Kidney (tissue), 14 donors: ENCODE measurements around the gene ZCCHC2. TPM values are rescaled to one million over a fixed set of nuclear protein-coding genes. Genes with fewer than 3 reads are reported as not detected.
A peak's percentile ranks its signal among the peaks of the same experiment; 100 is the strongest.

ENCODE experiments used
- DNase-seq, 5 donors: peaks; one replicate each; pipeline ENCODE4 v3.0.0-alpha.2; 2013 to 2020
- FAIRE-seq: peaks from 2 replicates; lab custom pipeline; 2012; peaks lifted over from hg19 to GRCh38; lab: Jason Lieb, UNC
- H3K27ac ChIP-seq, 2 donors: one replicate each; pipeline ENCODE4 v1.7.0; 2013; ENCODE audit warnings: low read depth in 2 of 2, low read length in 2 of 2, inconsistent platforms in 1 of 2
- H3K27me3 ChIP-seq: one replicate; pipeline ENCODE4 v1.7.1; 2013; ENCODE audit warnings: low read length, inconsistent platforms; ENCODE audit not compliant: control insufficient read depth, insufficient read depth
- H3K36me3 ChIP-seq, 3 donors: one replicate each; pipeline versions ENCODE4 v1.7.0 to v1.7.1; 2013; ENCODE audit warnings: low read length in 3 of 3, control low read depth in 1 of 3, inconsistent platforms in 1 of 3; ENCODE audit not compliant: insufficient read depth in 3 of 3, control insufficient read depth in 2 of 3
- H3K4me1 ChIP-seq, 3 donors: one replicate each; pipeline versions ENCODE4 v1.7.0 to v1.7.1; 2013; ENCODE audit warnings: low read length in 3 of 3, inconsistent platforms in 1 of 3, low read depth in 1 of 3; ENCODE audit not compliant: control insufficient read depth in 2 of 3, insufficient read depth in 2 of 3
- H3K4me3 ChIP-seq, 3 donors: one replicate each; pipeline versions ENCODE4 v1.7.0 to v1.8.1; 2013; ENCODE audit warnings: low read length in 3 of 3, control low read depth in 1 of 3, inconsistent platforms in 1 of 3
- H3K9ac ChIP-seq, 3 donors: one replicate each; pipeline versions ENCODE4 v1.7.0 to v1.7.1; 2013; ENCODE audit warnings: low read length in 3 of 3, control low read depth in 1 of 3, inconsistent platforms in 1 of 3
- H3K9me3 ChIP-seq, 3 donors: one replicate each; pipeline versions ENCODE4 v1.7.0 to v1.7.1; 2013; ENCODE audit warnings: low read length in 3 of 3, control low read depth in 1 of 3, inconsistent platforms in 1 of 3; ENCODE audit not compliant: control insufficient read depth in 2 of 3, insufficient read depth in 1 of 3
- CTCF ChIP-seq: IDR thresholded peaks from 3 replicates; pipeline ENCODE4 v1.5.1; 2012; ENCODE audit warnings: mild to moderate bottlenecking, moderate library complexity, borderline replicate concordance; ENCODE audit not compliant: insufficient read depth; ENCODE audit errors: extremely low read depth
- intact Hi-C: fragments of 100-400 bp; cut with DNase I; formaldehyde crosslinking; loops from one replicate; pipeline ENCODE4 v1.11.1; 2022
- polyA plus RNA-seq: library from polyadenylated mRNA; stranded (reverse); fragments of 350-450 nt; fragmentation: Illumina TruSeq; extraction: RNeasy Lipid Tissue Mini Kit (QIAGEN cat#74804); gene quantifications from one replicate; pipeline ENCODE4 v1.2.3, GENCODE V29; 2014; ENCODE audit warnings: low read depth, low replicate concordance; ENCODE audit not compliant: insufficient read depth
- total RNA-seq: library from RNA; stranded (reverse); fragmentation: NEBNext Ultra II Directional; extraction: Animal tissue kit (Norgen Biotek cat#: 25700); gene quantifications from one replicate; pipeline ENCODE4 v1.2.1, GENCODE V29; 2021
- donor health status: control.
- donor health status: control.
- donor health status: control.
- donor health status: control.
- donor health status: control.
- donor health status: DM: yes; HTN: yes; CAD: no.
- donor health status: Normal renal cell carcinoma (clear cell type).

Gene ZCCHC2
- total and polyA plus RNA-seq, 2 donors from 2014 or later: 5.5 to 22.1 TPM

DNA sequence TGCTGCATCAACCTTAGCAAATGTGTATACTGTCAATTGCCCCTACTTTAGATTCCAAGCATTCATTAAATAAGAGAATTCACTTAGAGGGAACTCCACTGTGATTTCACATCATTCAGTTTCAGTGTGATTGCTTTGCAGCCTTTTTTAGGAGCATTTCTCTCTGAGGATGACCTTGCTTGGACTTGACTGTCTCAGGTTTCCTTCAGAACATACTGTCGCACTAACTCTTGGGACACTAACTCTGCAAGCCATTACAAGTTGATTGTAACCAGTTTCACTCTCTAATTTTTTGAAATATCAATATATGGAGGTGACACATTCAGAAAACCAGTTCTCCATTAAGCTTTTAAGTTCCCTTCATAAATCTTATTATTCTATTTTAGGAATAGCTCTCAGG, 6.6 kb upstream of the ZCCHC2 start:
- peaks cover 0 to 28% (median 0%) of the 10 kb centered on the region in 3 donors for H3K9me3 ChIP-seq
- no peak overlapping the region for H3K4me3 ChIP-seq
- intact Hi-C loops: no loop called here
- no peaks in the 10 kb centered on the region for H3K36me3 ChIP-seq
- H3K9ac ChIP-seq: no peak overlapping the region
- H3K27ac ChIP-seq: peak overlapping the region; percentile 1 to 29
- no peak for TF ChIP-seq CTCF
- DNase-seq: peak in 1 of 5 donors; percentile 34
- peaks cover 0 to under 1% (median 0%) of the 10 kb centered on the region in 3 donors for H3K4me1 ChIP-seq
- no peak for FAIRE-seq
- H3K27me3 ChIP-seq: peaks cover 4% of the 10 kb centered on the region

DNA sequence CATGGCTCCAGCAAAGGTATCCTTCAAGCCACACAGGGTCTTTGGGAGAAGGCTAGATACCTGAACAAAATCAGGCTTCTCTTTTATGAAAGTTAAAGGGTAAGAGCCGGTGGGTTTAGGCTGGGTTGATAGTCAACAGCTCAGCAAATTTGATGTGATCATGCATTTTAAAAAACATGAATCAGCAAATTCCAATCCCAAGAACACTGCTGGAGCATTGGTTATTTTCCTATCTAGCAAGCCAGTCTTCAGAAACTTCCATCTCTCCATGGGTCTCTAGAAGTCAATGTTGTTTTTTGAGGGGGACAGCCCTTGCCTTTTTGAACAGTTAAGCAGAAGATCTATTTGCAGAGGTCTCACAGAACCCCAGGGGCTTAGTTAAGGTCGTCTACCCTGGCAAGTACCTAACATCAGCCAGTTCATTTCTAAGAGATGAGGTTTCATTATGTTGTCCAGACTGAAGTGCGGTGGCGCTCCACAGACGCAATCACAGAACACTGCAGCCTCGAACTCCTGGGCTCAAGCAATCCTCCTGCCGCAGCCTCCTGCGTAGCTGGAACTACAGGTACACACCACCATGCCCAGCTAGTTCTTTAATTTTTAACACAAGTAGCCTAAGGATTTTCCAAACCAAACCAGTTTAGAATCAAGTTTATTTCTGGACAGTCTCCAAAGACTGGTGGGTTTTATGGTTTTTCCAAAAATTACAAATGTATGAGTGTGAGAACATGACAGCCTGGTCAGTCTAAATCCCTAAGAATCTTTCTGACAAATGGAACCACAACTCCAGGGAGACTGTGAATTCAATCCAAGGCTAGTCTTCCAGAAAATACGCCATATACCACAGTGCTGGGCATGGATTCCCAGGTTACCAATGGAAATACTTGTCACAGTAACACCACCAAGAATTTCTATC, 4.1 kb upstream of the ZCCHC2 start:
- no peak for DNase-seq

GRCh38 chr18:62519684-62520083, 3.1 kb upstream of the ZCCHC2 start:
- no peak for TF ChIP-seq CTCF
- no peaks in the 10 kb centered on the region for H3K9me3 ChIP-seq
- H3K27ac ChIP-seq: no peak overlapping the region
- peaks cover 6% of the 10 kb centered on the region for H3K27me3 ChIP-seq
- intact Hi-C loops: no loop called here
- no peak overlapping the region for H3K4me3 ChIP-seq
- no peak overlapping the region for H3K9ac ChIP-seq
- H3K36me3 ChIP-seq: no peaks in the 10 kb centered on the region
- FAIRE-seq (no peak), DNase-seq (no peak)
- H3K4me1 ChIP-seq: peaks cover 0 to 4% (median 0%) of the 10 kb centered on the region in 3 donors

More for the DNA sequence above, 4.1 kb upstream of the ZCCHC2 start:
- peaks cover 6% of the 10 kb centered on the region for H3K27me3 ChIP-seq
- FAIRE-seq: no peak
- no peak for TF ChIP-seq CTCF
- peaks cover 0 to 4% (median 0%) of the 10 kb centered on the region in 3 donors for H3K4me1 ChIP-seq
- intact Hi-C loops: no loop called here
- no peak overlapping the region for H3K27ac ChIP-seq
- H3K9me3 ChIP-seq: peaks cover 0 to 10% (median 0%) of the 10 kb centered on the region in 3 donors
- H3K36me3 ChIP-seq: no peaks in the 10 kb centered on the region
- no peak overlapping the region for H3K4me3 ChIP-seq
- no peak overlapping the region for H3K9ac ChIP-seq
